ENCODE results near the gene RPS6KA2. TPM values are rescaled to one million over a fixed set of nuclear protein-coding genes. Genes with fewer than 3 reads are reported as not detected.

The RPS6KA2 gene
- total RNA-seq, 1 donor from 2014 or later: 10.4 TPM

DNA sequence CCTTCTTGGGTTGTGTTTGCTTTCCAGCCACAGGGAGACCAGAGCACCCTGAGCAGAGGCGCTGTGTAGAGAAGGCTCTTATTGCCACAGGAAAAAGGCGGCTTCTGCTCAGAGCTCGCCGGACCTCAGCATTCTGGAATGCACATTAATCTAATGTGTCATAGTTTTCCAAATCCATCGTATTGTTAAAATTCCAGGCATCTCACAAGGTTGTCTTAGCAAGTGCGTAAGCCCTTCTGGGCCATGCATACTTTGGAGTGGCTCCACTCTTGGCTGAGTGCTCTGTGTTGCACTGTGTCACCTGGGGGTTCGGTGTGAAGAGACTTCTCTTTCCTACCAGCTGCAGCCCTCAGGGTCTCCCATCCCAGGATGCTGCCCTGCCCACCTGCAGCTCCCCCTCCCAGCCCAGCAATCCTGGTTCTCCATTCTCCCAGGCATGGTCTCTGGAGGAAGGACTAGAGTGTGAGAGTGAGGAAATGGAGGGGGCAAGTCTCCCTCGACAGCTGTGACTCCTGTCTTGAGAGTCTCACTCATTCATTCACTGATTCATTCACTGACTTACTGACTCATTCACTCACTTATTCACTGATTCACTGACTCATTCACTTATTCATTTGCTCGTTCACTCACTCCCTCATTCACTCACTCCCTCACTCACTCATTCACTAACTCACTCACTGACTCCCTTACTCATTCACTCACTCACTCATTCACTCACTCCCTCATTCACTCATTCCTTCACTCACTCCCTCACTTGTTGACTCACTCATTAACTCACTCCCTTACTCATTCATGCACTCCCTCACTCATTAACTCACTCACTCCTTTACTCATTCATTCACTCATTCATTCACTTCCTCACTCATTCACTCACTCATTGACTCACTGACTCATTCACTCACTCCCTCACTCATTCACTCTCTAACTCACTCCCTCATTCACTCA lies 160.6 kb downstream of the RPS6KA2 start:
- Histone ChIP-seq H3K27me3 (ENCODE audit: control insufficient read depth in 3 of 3, insufficient read depth in 3 of 3, low read length in 3 of 3) (no peaks in the 10 kb centered on the region), H3K9me3 (ENCODE audit: control insufficient read depth in 3 of 3, low read length in 3 of 3) (no peaks in the 10 kb centered on the region), H3K36me3 (ENCODE audit: control insufficient read depth in 3 of 3, insufficient read depth in 3 of 3, low read length in 3 of 3) (peaks cover 40 to 51% (median 41%) of the 10 kb centered on the region in 3 donors), H3K4me3 (ENCODE audit: low read length in 3 of 3) (peak overlapping the region in 1 of 3 donors; percentile 7), H3K9ac (ENCODE audit: low read depth in 1 of 3, low read length in 3 of 3) (no peak overlapping the region), H3K27ac (ENCODE audit: low read depth, low read length) (no peak overlapping the region), H3K4me1 (ENCODE audit: control insufficient read depth in 3 of 3, insufficient read depth in 3 of 3, low read length in 3 of 3) (peaks cover 0 to 5% (median 0%) of the 10 kb centered on the region in 3 donors)

DNA sequence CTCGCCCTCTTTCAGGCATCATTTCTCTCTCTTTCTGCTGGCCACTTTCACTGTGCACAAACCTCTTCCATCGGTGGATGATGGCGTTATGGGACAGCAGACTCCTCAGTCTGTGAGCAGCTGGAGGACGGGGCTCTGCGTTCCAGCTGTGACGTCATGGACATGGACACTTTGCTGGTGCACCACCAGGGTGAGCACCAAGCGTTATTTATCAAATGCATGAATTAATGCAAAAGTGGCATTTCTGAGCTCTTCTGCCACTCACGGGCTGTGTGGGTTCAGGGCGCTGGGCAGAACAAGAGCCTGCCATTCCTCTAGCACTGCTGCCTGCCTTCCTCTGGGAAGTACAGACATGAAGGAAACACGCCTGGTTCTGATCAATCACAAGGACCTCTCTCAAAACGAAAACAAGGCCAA lies 161.4 kb downstream of the RPS6KA2 start:
- Histone ChIP-seq H3K9ac (ENCODE audit: low read depth in 1 of 3, low read length in 3 of 3) (no peak overlapping the region), H3K27ac (ENCODE audit: low read depth, low read length) (no peak overlapping the region), H3K36me3 (ENCODE audit: control insufficient read depth in 3 of 3, insufficient read depth in 3 of 3, low read length in 3 of 3) (peaks cover 40 to 51% (median 41%) of the 10 kb centered on the region in 3 donors), H3K27me3 (ENCODE audit: control insufficient read depth in 3 of 3, insufficient read depth in 3 of 3, low read length in 3 of 3) (no peaks in the 10 kb centered on the region), H3K4me1 (ENCODE audit: control insufficient read depth in 3 of 3, insufficient read depth in 3 of 3, low read length in 3 of 3) (peaks cover 0 to 5% (median 0%) of the 10 kb centered on the region in 3 donors), H3K4me3 (ENCODE audit: low read length in 3 of 3) (peak overlapping the region in 1 of 3 donors; percentile 7), H3K9me3 (ENCODE audit: control insufficient read depth in 3 of 3, low read length in 3 of 3) (no peaks in the 10 kb centered on the region)

DNA sequence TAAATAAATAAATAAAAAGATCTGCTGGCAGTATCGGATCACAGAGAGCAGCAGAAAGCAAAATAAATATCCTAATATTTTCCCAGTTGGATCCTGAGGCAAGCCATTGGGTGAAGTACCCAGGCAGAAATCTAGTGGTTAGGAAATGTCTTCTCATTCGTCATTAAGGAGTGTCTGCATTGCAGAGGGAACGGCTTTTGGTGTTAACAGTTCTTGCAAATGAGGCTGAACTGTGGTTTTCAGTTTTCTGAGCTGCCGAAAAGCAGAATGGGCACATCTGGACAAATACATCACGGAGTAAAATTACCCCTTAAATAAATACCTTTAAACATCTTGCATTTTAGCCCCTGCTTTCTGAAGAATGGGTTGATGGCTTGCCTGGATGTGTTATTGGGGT lies 162.1 kb downstream of the RPS6KA2 start:
- Histone ChIP-seq H3K9me3 (ENCODE audit: control insufficient read depth in 3 of 3, low read length in 3 of 3) (no peaks in the 10 kb centered on the region), H3K4me3 (ENCODE audit: low read length in 3 of 3) (no peak overlapping the region), H3K9ac (ENCODE audit: low read depth in 1 of 3, low read length in 3 of 3) (no peak overlapping the region), H3K36me3 (ENCODE audit: control insufficient read depth in 3 of 3, insufficient read depth in 3 of 3, low read length in 3 of 3) (peaks cover 33 to 48% (median 37%) of the 10 kb centered on the region in 3 donors), H3K4me1 (ENCODE audit: control insufficient read depth in 3 of 3, insufficient read depth in 3 of 3, low read length in 3 of 3) (peaks cover 0 to 5% (median 0%) of the 10 kb centered on the region in 3 donors), H3K27me3 (ENCODE audit: control insufficient read depth in 3 of 3, insufficient read depth in 3 of 3, low read length in 3 of 3) (no peaks in the 10 kb centered on the region), H3K27ac (ENCODE audit: low read depth, low read length) (no peak overlapping the region)

DNA sequence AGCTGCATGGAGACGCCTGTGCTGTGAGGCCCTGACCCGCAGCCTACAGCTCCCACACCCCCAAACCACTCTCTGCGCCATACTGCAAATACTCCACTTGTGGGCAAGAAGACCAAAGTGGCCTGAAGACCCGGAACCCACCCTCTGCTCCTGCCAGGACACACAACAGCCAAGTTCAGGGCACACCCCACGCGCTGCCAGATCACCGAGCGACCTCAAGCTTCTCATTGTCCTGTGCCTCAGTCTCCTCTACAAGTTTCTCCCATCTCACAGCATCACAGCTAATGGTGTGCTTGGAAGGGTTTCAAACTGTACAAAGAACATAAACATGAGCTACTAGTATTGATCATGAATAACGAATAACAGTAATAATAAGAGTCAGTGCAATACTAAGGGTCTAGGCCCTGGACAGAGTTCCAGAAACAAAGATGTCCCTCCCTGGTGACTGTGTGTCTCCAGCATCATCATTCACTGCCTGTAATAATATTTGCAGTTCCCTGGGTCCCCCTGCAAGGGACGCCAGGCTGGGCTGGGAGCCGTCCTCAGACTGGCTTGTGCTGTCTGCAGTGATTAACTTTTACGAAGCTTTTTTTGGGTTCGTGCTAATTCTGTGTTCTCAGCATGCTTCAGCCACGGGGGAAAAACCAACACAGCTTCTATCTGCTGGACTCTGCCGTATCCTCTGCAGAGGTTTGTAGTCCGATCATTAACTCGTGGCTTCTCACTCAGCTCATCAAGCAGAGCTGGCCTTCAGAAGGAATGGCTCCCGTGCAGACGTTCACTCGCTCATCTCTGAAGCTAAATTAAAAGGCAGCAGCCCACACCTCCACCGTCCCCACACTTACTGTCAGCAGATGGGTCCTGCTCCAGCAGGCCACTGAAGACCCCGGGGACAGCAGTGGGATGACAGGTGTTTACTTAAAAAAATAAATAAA lies 162.7 kb downstream of the RPS6KA2 start:
- Histone ChIP-seq H3K4me3 (ENCODE audit: low read length in 3 of 3) (no peak overlapping the region), H3K4me1 (ENCODE audit: control insufficient read depth in 3 of 3, insufficient read depth in 3 of 3, low read length in 3 of 3) (peaks cover 0 to 5% (median 0%) of the 10 kb centered on the region in 3 donors), H3K9me3 (ENCODE audit: control insufficient read depth in 3 of 3, low read length in 3 of 3) (no peaks in the 10 kb centered on the region), H3K27me3 (ENCODE audit: control insufficient read depth in 3 of 3, insufficient read depth in 3 of 3, low read length in 3 of 3) (no peaks in the 10 kb centered on the region), H3K36me3 (ENCODE audit: control insufficient read depth in 3 of 3, insufficient read depth in 3 of 3, low read length in 3 of 3) (peaks cover 27 to 43% (median 32%) of the 10 kb centered on the region in 3 donors), H3K27ac (ENCODE audit: low read depth, low read length) (no peak overlapping the region), H3K9ac (ENCODE audit: low read depth in 1 of 3, low read length in 3 of 3) (no peak overlapping the region)

DNA sequence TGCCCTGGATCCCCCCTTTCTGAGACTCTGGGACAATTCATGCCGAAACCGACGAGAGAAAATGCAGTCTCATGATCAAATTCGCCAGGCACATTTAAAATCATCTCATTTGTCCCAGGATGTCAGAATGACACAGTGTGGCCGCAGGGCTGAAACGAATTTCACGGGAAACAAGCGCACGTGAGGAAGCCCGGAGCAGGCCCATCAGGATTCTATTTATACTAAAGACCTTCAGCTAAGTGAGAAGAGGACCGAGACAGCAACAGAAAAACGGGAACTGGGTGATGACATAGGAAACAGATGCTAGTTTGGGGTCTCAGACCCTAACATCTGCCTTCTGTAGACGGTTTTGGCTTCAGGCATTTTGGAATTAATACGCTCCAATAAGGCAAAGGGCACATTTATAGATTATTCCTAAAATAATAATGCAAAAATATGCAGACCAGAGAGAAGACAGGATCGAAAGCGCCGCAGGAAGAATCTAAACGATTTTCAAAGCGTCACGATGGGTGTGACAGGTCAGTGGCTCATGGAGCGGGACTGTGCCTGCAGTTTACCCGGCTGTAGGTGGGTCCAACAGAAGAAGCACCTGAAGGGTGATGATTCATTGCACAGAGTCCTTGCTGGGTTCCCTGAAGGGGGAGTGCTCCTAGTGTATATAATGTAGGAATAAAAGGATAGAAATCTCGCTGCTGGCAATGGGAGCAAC lies 163.5 kb downstream of the RPS6KA2 start:
- Histone ChIP-seq H3K4me3 (ENCODE audit: low read length in 3 of 3) (no peak overlapping the region), H3K4me1 (ENCODE audit: control insufficient read depth in 3 of 3, insufficient read depth in 3 of 3, low read length in 3 of 3) (peaks cover 0 to 5% (median 0%) of the 10 kb centered on the region in 3 donors), H3K9ac (ENCODE audit: low read depth in 1 of 3, low read length in 3 of 3) (no peak overlapping the region), H3K27ac (ENCODE audit: low read depth, low read length) (no peak overlapping the region), H3K36me3 (ENCODE audit: control insufficient read depth in 3 of 3, insufficient read depth in 3 of 3, low read length in 3 of 3) (peaks cover 22 to 42% (median 29%) of the 10 kb centered on the region in 3 donors), H3K9me3 (ENCODE audit: control insufficient read depth in 3 of 3, low read length in 3 of 3) (no peaks in the 10 kb centered on the region), H3K27me3 (ENCODE audit: control insufficient read depth in 3 of 3, insufficient read depth in 3 of 3, low read length in 3 of 3) (no peaks in the 10 kb centered on the region)

DNA sequence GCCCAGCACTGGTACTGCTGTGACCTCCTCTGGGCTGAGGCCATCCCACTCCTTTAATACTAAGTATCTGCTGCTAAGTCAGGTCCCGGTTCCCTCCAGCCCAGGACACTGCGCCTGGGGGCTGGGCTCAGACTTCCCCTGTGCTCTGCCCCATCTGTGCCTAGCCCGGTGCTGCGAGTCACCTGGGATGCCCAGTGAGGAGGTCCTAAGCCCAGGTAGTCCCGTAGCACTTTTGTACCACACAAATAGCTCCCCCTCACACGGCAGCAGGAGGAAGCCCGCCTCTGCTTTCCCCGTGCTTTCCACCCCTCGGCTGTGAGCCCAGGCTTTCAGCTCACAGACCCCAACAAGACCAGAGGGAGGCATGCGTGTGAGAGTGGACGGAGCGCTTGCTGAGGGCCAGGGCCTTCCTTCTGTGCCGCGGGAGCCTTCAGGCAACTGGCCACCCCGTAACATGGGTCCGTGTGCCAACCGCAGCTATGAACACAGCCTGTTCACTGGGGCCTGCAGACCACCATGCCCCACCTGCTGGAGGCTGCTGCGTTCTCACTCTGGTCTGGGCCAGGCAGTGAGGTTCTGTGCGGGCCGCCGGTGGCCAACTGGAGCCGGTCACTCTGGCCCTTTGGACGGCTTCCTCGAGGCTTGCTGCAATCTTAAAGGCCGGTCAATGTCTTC lies 164.5 kb downstream of the RPS6KA2 start:
- no peaks in the 10 kb centered on the region for H3K27me3 ChIP-seq (ENCODE audit: control insufficient read depth in 3 of 3, insufficient read depth in 3 of 3, low read length in 3 of 3)
- H3K36me3 ChIP-seq (ENCODE audit: control insufficient read depth in 3 of 3, insufficient read depth in 3 of 3, low read length in 3 of 3): peaks cover 16 to 45% (median 24%) of the 10 kb centered on the region in 3 donors
- H3K4me1 ChIP-seq (ENCODE audit: control insufficient read depth in 3 of 3, insufficient read depth in 3 of 3, low read length in 3 of 3): peaks cover 0 to 5% (median 0%) of the 10 kb centered on the region in 3 donors

DNA sequence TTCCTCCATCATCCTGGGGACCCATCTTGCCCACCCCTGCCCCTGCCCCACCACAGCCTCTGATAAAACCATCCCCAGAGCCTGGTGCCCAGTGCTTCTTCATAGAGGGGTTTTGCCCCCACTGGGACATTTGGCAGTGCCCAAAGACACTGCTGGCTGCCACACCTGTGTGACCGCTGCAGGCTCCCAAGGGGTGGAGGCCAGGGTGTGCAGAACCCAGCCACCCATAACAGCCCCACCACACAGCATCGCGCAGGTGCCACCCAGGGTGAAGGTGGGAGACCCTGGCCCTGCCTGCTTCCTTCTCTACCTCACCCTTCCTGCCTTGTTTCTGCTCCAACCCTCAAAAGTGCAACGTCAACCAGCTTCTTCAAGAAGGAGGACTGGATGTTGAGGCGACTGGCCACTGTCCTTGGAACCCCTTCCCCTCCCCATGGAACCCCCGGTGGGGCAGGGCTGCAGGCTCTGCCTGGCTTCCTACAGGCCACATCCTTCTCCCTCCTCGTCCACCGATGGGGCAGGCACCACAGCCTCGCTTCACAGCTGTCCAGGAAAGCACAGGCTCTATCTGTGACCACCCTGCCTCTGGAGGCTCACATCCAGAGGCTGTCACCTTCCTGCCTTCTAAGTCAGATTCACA lies 165.1 kb downstream of the RPS6KA2 start:
- Histone ChIP-seq H3K4me3 (ENCODE audit: low read length in 3 of 3) (no peak overlapping the region), H3K27ac (ENCODE audit: low read depth, low read length) (no peak overlapping the region), H3K9me3 (ENCODE audit: control insufficient read depth in 3 of 3, low read length in 3 of 3) (no peaks in the 10 kb centered on the region), H3K9ac (ENCODE audit: low read depth in 1 of 3, low read length in 3 of 3) (no peak overlapping the region), H3K4me1 (ENCODE audit: control insufficient read depth in 3 of 3, insufficient read depth in 3 of 3, low read length in 3 of 3) (peaks cover 0 to 5% (median 0%) of the 10 kb centered on the region in 3 donors), H3K36me3 (ENCODE audit: control insufficient read depth in 3 of 3, insufficient read depth in 3 of 3, low read length in 3 of 3) (peaks cover 12 to 41% (median 25%) of the 10 kb centered on the region in 3 donors), H3K27me3 (ENCODE audit: control insufficient read depth in 3 of 3, insufficient read depth in 3 of 3, low read length in 3 of 3) (no peaks in the 10 kb centered on the region)

More for the DNA sequence above, 164.5 kb downstream of the RPS6KA2 start:
- no peak overlapping the region for H3K27ac ChIP-seq (ENCODE audit: low read depth, low read length)
- no peak overlapping the region for H3K4me3 ChIP-seq (ENCODE audit: low read length in 3 of 3)
- H3K9me3 ChIP-seq (ENCODE audit: control insufficient read depth in 3 of 3, low read length in 3 of 3): no peaks in the 10 kb centered on the region
- no peak overlapping the region for H3K9ac ChIP-seq (ENCODE audit: low read depth in 1 of 3, low read length in 3 of 3)

DNA sequence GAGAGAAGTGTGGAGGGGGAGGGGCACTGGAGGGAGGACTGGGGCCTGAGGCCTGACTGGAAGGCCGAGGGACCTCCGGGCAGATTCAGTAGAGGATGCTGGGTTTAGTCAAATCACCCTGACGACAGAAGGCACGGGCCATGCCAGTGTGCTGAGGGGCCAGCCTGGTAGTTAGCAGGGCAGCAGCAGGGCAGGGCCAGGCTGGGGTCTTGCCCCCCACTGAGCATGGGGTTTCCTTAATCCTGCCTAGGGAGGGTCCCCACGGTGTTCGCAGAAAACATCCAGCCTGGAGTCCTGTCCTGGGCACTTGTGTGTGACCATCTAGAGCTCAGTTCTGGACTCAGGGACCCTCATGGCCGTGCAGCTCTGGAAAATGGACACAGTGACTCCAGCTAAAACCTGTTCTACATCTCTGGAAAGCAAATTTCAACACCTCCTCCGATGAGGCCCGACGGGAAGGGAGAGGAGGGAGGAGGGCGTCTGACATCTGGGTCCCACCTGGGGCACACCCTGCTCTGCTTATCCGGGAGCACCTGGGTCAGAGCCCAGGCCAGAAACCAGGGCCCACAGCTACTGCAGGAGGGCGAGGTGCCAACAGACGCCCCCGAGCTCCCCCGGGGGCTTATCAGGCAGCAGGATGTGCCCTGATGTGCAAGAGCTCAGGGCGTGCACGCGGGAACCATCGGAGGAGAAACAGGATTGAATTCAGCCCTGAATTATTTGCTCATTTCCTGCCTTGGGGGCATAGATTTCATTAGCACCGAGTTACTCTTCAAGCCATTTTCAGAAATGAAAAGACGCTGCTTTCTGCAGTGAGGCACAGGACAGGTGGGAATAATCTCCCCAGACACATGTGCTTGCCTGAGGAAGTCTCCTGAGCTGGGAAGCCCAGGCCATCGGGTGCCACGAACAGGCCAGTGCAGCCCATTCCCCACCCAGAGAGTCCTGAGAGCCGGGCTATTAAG lies 166.3 kb downstream of the RPS6KA2 start:
- Histone ChIP-seq H3K9ac (ENCODE audit: low read depth in 1 of 3, low read length in 3 of 3) (no peak overlapping the region), H3K4me1 (ENCODE audit: control insufficient read depth in 3 of 3, insufficient read depth in 3 of 3, low read length in 3 of 3) (peaks cover 3 to 4% (median 3%) of the 10 kb centered on the region in 3 donors), H3K4me3 (ENCODE audit: low read length in 3 of 3) (no peak overlapping the region), H3K27me3 (ENCODE audit: control insufficient read depth in 3 of 3, insufficient read depth in 3 of 3, low read length in 3 of 3) (no peaks in the 10 kb centered on the region), H3K9me3 (ENCODE audit: control insufficient read depth in 3 of 3, low read length in 3 of 3) (no peaks in the 10 kb centered on the region), H3K36me3 (ENCODE audit: control insufficient read depth in 3 of 3, insufficient read depth in 3 of 3, low read length in 3 of 3) (peaks cover 12 to 39% (median 27%) of the 10 kb centered on the region in 3 donors), H3K27ac (ENCODE audit: low read depth, low read length) (no peak overlapping the region)

Data from skeletal muscle tissue (tissue), 4 donors.